HepG2 (cell line): ENCODE data around the gene MTA1. TPM values are rescaled to one million over a fixed set of nuclear protein-coding genes. Genes with fewer than 3 reads are reported as not detected.

ENCODE experiments used
- ARID4A ChIP-seq: sonication (generic); formaldehyde crosslinking; IDR thresholded peaks from 2 replicates; pipeline ENCODE4 v1.5.0; 2020; ENCODE audit warnings: mild to moderate bottlenecking, missing genetic modification reagents, borderline replicate concordance
- CBX1 ChIP-seq: IDR thresholded peaks from one replicate; pipeline ENCODE4 v1.6.1; 2016; ENCODE audit warnings: antibody characterized with exemption, low read depth
- GPN1 ChIP-seq: sonication (generic); formaldehyde crosslinking; IDR thresholded peaks from 2 replicates; pipeline ENCODE4 v1.5.1; 2020; ENCODE audit warnings: missing genetic modification reagents, borderline replicate concordance
- POLR2G ChIP-seq: fragments of 200-400 bp; formaldehyde crosslinking; IDR thresholded peaks from 2 replicates; pipeline ENCODE4 v1.6.1; 2018; ENCODE audit warnings: mild to moderate bottlenecking, low read depth, low read length, moderate library complexity
- RBM22 ChIP-seq: fragments of 200-400 bp; formaldehyde crosslinking; optimal IDR thresholded peaks from 2 replicates; pipeline ENCODE3; 2017; ENCODE audit warnings: mild to moderate bottlenecking, low read length, moderate library complexity
- SOX13 ChIP-seq, 3 experiments: fragments of 450-650 bp in 1 of 3; sonication (generic) in 1 of 3; formaldehyde crosslinking in 1 of 3; IDR thresholded peaks in 2 of 3; conservative IDR thresholded peaks in 1 of 3; 2 replicates each; pipeline versions ENCODE4 v1.5.0 to v1.6.1; 2016 to 2020; ENCODE audit warnings: antibody characterized with exemption in 1 of 3, mild to moderate bottlenecking in 1 of 3, missing compliant biosample characterization in 1 of 3, missing genetic modification reagents in 1 of 3, moderate library complexity in 1 of 3
- ZBED4 ChIP-seq: sonication (generic); formaldehyde crosslinking; IDR thresholded peaks from 2 replicates; pipeline ENCODE4 v1.4.0; 2020; ENCODE audit warnings: missing genetic modification reagents, borderline replicate concordance
- ZNF264 ChIP-seq: sonication (generic); formaldehyde crosslinking; IDR thresholded peaks from 2 replicates; pipeline ENCODE4 v1.4.0; 2020; ENCODE audit warnings: missing genetic modification reagents
- ZNF432 ChIP-seq: sonication (generic); formaldehyde crosslinking; IDR thresholded peaks from 2 replicates; pipeline ENCODE4 v1.5.0; 2020; ENCODE audit warnings: missing genetic modification reagents, mild to moderate bottlenecking, borderline replicate concordance
- ZNF446 ChIP-seq: sonication (generic); formaldehyde crosslinking; IDR thresholded peaks from 2 replicates; pipeline ENCODE4 v1.5.0; 2020; ENCODE audit warnings: mild to moderate bottlenecking, missing genetic modification reagents
- ZNF704 ChIP-seq: sonication (generic); formaldehyde crosslinking; IDR thresholded peaks from 2 replicates; pipeline ENCODE4 v1.8.1; 2023; ENCODE audit warnings: mild to moderate bottlenecking, inconsistent platforms, moderate library complexity, missing genetic modification reagents, borderline replicate concordance
- ZNF724P ChIP-seq: sonication (generic); formaldehyde crosslinking; IDR thresholded peaks from 2 replicates; pipeline ENCODE4 v1.8.0; 2022; ENCODE audit warnings: missing genetic modification reagents, borderline replicate concordance
- ZSCAN20 ChIP-seq: sonication (generic); formaldehyde crosslinking; IDR thresholded peaks from 2 replicates; pipeline ENCODE4 v1.4.0; 2020; ENCODE audit warnings: missing genetic modification reagents, mild to moderate bottlenecking, borderline replicate concordance
- polyA plus RNA-seq, 8 experiments: library from polyadenylated mRNA; depleted of rRNA in 3 of 8; stranded (reverse) in 7 of 8; unstranded in 1 of 8; fragments of >200 nt; fragmentation: Illumina TruSeq in 4 of 8; extraction: Trizol in 4 of 8; gene quantifications; 2 replicates each; pipeline versions ENCODE4 v1.2.1 to v1.2.3, GENCODE V29; 2011 to 2016; ENCODE audit warnings: low read depth in 4 of 8, missing spikeins in 1 of 8, mixed read lengths in 1 of 8; ENCODE audit not compliant: insufficient read depth in 1 of 8
- total RNA-seq, 5 experiments: library from RNA; depleted of rRNA; stranded (reverse); fragments of >200 nt; fragmentation: Illumina TruSeq; extraction: Trizol; gene quantifications; 2 replicates each; pipeline ENCODE4 v1.2.3, GENCODE V29; 2016; ENCODE audit warnings: low read depth in 1 of 5
- TF ChIP-seq, protein P1 (sequence below): IDR thresholded peaks from 2 replicates; pipeline ENCODE4 v1.6.1; 2012; ENCODE audit warnings: low read length, improper control_type of control experiment

Gene MTA1
- total and polyA plus RNA-seq, 2 of the 13 experiments (the other 11 are each of a cell fraction or from before 2014, with no cell fraction given): 35.2 to 85.8 TPM

GRCh38 chr14:105398726-105399465 lies 20.7 kb upstream of the MTA1 start (continued):
- TF ChIP-seq, protein P1, sequence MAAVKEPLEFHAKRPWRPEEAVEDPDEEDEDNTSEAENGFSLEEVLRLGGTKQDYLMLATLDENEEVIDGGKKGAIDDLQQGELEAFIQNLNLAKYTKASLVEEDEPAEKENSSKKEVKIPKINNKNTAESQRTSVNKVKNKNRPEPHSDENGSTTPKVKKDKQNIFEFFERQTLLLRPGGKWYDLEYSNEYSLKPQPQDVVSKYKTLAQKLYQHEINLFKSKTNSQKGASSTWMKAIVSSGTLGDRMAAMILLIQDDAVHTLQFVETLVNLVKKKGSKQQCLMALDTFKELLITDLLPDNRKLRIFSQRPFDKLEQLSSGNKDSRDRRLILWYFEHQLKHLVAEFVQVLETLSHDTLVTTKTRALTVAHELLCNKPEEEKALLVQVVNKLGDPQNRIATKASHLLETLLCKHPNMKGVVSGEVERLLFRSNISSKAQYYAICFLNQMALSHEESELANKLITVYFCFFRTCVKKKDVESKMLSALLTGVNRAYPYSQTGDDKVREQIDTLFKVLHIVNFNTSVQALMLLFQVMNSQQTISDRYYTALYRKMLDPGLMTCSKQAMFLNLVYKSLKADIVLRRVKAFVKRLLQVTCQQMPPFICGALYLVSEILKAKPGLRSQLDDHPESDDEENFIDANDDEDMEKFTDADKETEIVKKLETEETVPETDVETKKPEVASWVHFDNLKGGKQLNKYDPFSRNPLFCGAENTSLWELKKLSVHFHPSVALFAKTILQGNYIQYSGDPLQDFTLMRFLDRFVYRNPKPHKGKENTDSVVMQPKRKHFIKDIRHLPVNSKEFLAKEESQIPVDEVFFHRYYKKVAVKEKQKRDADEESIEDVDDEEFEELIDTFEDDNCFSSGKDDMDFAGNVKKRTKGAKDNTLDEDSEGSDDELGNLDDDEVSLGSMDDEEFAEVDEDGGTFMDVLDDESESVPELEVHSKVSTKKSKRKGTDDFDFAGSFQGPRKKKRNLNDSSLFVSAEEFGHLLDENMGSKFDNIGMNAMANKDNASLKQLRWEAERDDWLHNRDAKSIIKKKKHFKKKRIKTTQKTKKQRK: no peak
- TF ChIP-seq SOX13 (IDR thresholded peaks at IDR 0.05) (no peak), SOX13 (CRISPR knock-in tag; conservative IDR thresholded peaks at IDR 0.05 in 1 of 2, IDR thresholded peaks at IDR 0.05 in 1 of 2) (no peak), GPN1 (CRISPR knock-in tag) (no peak), CBX1 (peak; percentile 24), ZNF704 (CRISPR knock-in tag) (no peak), RBM22 (no peak), POLR2G (peak; percentile 84), ZNF264 (CRISPR knock-in tag) (no peak), ARID4A (CRISPR knock-in tag) (peak; percentile 81), ZNF724P (no peak; the same call in none of the 2 replicates), ZNF446 (CRISPR knock-in tag) (peak; percentile 80; the same call in 1 of the 2 replicates), ZBED4 (no peak), ZNF432 (CRISPR knock-in tag) (no peak), ZSCAN20 (CRISPR knock-in tag) (no peak)
